Tibial nerve (tissue), 4 donors: ENCODE measurements around the gene SIPA1L3. TPM values are rescaled to one million over a fixed set of nuclear protein-coding genes. Genes with fewer than 3 reads are reported as not detected.

Experiments used
- DNase-seq, 2 donors: peaks; one replicate each; pipeline ENCODE4 v3.0.0-alpha.2; 2019; ENCODE audit warnings: low spot score in 2 of 2
- H3K27ac ChIP-seq, 4 donors: fragments of 200-600 bp; sonication (generic) in 3 of 4; one replicate each; pipeline ENCODE4 v1.5.1; 2017 to 2019; ENCODE audit warnings: mild to moderate bottlenecking in 1 of 4
- H3K27me3 ChIP-seq, 2 donors: fragments of 200-600 bp; sonication (generic) in 1 of 2; one replicate each; pipeline versions ENCODE4 v1.5.1 to v1.6.0; 2017 to 2019
- H3K36me3 ChIP-seq, 3 donors: fragments of 200-600 bp; sonication (generic); one replicate each; pipeline ENCODE4 v1.5.1; 2018 to 2019
- H3K4me1 ChIP-seq, 4 donors: fragments of 200-600 bp; sonication (generic) in 3 of 4; one replicate each; pipeline ENCODE4 v1.5.1; 2017 to 2019
- H3K4me3 ChIP-seq, 4 donors: fragments of 200-600 bp; sonication (generic) in 3 of 4; one replicate each; pipeline ENCODE4 v1.5.1; 2017 to 2019; ENCODE audit warnings: mild to moderate bottlenecking in 1 of 4, moderate library complexity in 1 of 4
- H3K9me3 ChIP-seq, 4 donors: fragments of 200-600 bp; sonication (generic) in 3 of 4; one replicate each; pipeline ENCODE4 v1.5.1; 2017 to 2019
- EP300 ChIP-seq, 2 donors: sonication (generic); formaldehyde crosslinking; IDR thresholded peaks; one replicate each; pipeline ENCODE4 v1.6.1; 2017; ENCODE audit warnings: antibody characterized with exemption in 2 of 2, mild to moderate bottlenecking in 1 of 2
- POLR2A ChIP-seq, 2 donors: fragments of 450-650 bp; IDR thresholded peaks; one replicate each; pipeline ENCODE4 v1.6.1; 2017; ENCODE audit warnings: antibody characterized with exemption in 2 of 2, mild to moderate bottlenecking in 2 of 2, moderate library complexity in 2 of 2
- WGBS, 2 donors: methylation state at CpG; one replicate each; pipeline ENCODE4 v1.1.5; 2018; 5-methylcytosine and 5-hydroxymethylcytosine counted together
- total RNA-seq, 4 donors: library from RNA; depleted of rRNA; stranded (reverse); fragments of >200 nt; gene quantifications; one replicate each; pipeline ENCODE4 v1.1.0, GENCODE V29; 2016
- TF ChIP-seq, protein P1 (sequence below), 5 experiments: fragments of 200-600 bp in 3 of 5; fragments of 450-650 bp in 2 of 5; sonication (generic) in 3 of 5; IDR thresholded peaks; one replicate each; pipeline ENCODE4 v1.5.1; 2016 to 2019; ENCODE audit warnings: antibody characterized with exemption in 5 of 5, mild to moderate bottlenecking in 3 of 5, moderate library complexity in 2 of 5

The SIPA1L3 gene
- total RNA-seq, 4 donors from 2014 or later, result 8.3 to 43.9 (median 17.0) TPM

DNA sequence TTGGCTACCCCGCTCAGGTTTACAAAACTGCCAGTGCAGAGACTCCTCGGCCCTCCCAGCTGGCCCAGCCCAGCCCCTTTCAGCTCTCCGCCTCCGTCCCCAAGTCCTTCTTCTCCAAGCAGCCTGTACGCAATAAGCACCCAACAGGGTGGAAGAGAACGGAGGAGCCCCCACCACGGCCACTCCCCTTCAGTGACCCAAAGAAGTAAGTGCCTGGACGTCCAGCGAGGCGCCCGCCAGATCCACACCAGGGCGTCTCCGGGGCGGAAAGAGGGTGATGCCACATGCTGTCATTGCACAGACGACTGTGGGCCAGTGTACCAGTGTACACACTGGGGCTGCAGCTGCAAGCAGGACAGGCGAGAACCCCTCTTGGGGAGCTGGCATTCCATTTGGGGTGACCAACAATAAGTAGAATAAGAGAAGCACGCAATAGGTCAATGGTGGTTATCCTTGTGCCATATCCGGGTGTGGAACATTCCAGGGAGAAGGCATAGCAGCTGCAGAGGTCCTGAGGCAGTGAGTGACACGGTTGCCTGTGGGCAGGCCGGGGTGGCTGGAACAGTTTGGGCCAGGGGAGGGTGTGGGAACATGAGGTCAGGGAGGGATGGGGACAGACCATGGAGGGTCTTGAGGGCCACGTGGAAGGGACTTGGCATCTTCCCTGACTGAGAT, 275.7 kb downstream of the SIPA1L3 start:
- Histone ChIP-seq H3K4me3 (no peak overlapping the region), H3K9me3 (peaks cover 0 to 33% (median 7%) of the 10 kb centered on the region in 4 donors), H3K27me3 (no peaks in the 10 kb centered on the region), H3K4me1 (peaks cover 0 to 12% (median 0%) of the 10 kb centered on the region in 4 donors), H3K27ac (no peak overlapping the region), H3K36me3 (peaks cover 0 to 61% (median 0%) of the 10 kb centered on the region in 3 donors)
- TF ChIP-seq, protein P1, sequence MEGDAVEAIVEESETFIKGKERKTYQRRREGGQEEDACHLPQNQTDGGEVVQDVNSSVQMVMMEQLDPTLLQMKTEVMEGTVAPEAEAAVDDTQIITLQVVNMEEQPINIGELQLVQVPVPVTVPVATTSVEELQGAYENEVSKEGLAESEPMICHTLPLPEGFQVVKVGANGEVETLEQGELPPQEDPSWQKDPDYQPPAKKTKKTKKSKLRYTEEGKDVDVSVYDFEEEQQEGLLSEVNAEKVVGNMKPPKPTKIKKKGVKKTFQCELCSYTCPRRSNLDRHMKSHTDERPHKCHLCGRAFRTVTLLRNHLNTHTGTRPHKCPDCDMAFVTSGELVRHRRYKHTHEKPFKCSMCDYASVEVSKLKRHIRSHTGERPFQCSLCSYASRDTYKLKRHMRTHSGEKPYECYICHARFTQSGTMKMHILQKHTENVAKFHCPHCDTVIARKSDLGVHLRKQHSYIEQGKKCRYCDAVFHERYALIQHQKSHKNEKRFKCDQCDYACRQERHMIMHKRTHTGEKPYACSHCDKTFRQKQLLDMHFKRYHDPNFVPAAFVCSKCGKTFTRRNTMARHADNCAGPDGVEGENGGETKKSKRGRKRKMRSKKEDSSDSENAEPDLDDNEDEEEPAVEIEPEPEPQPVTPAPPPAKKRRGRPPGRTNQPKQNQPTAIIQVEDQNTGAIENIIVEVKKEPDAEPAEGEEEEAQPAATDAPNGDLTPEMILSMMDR (IDR thresholded peaks at IDR 0.05), result no peak
- no peak for TF ChIP-seq POLR2A (IDR thresholded peaks at IDR 0.05)
- no peak for TF ChIP-seq EP300 (IDR thresholded peaks at IDR 0.05)
- 85 to 86% methylated on average over 21 of the region's 21 CpGs for WGBS, 2 donors
- no peak for DNase-seq

GRCh38 chr19:38183251-38183897, 276.4 kb downstream of the SIPA1L3 start:
- 20 to 33% methylated on average over 30 of the region's 30 CpGs for WGBS, 2 donors
- Histone ChIP-seq H3K4me3 (peak overlapping the region in 2 of 4 donors; percentile 13 to 46), H3K27ac (peak overlapping the region in 1 of 4 donors; percentile 67), H3K27me3 (no peaks in the 10 kb centered on the region), H3K36me3 (peaks cover 0 to 55% (median 0%) of the 10 kb centered on the region in 3 donors), H3K9me3 (peaks cover 0 to 29% (median 7%) of the 10 kb centered on the region in 4 donors), H3K4me1 (peaks cover 0 to 12% (median 0%) of the 10 kb centered on the region in 4 donors)
- TF ChIP-seq POLR2A (IDR thresholded peaks at IDR 0.05), result no peak
- no peak for TF ChIP-seq EP300 (IDR thresholded peaks at IDR 0.05)
- TF ChIP-seq, protein P1 (IDR thresholded peaks at IDR 0.05), result no peak
- peak in 1 of 2 donors; percentile 17 for DNase-seq

- WGBS, 2 donors, result 89 to 94% methylated on average over 9 of the region's 9 CpGs
- Histone ChIP-seq H3K36me3 (peaks cover 0 to 40% (median 0%) of the 10 kb centered on the region in 3 donors), H3K4me3 (no peak overlapping the region), H3K4me1 (peaks cover 0 to 12% (median 0%) of the 10 kb centered on the region in 4 donors), H3K9me3 (peaks cover 0 to 14% (median 4%) of the 10 kb centered on the region in 4 donors), H3K27me3 (no peaks in the 10 kb centered on the region), H3K27ac (no peak overlapping the region)
- DNase-seq, result no peak
- TF ChIP-seq, protein P1 (IDR thresholded peaks at IDR 0.05), result no peak
- TF ChIP-seq POLR2A (IDR thresholded peaks at IDR 0.05) (no peak), EP300 (IDR thresholded peaks at IDR 0.05) (no peak)
Measured at GRCh38 chr19:38184815-38185214, 277.8 kb downstream of the SIPA1L3 start.

DNA sequence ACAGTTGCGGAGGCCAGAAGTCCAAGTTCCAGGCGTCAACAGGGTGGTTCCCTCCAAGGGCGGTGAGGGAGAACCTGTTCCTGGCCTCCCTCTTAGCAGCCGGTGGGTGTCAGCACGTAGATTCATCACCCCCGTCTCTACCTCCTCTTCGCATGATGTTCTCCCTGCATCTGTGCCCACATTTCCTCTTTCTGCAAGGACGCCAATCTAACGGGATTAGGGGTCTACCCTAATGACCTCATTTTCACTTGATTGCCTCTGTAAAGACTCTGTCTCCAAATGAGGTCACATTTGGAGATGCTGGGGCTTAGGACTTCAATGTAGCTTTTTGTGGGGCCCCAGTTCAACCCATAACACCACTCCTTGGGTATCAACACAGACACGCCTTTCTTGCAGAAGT, 278.6 kb downstream of the SIPA1L3 start:
- Histone ChIP-seq H3K27me3 (no peaks in the 10 kb centered on the region), H3K27ac (no peak overlapping the region), H3K4me1 (peaks cover 0 to 12% (median 0%) of the 10 kb centered on the region in 4 donors), H3K4me3 (no peak overlapping the region), H3K36me3 (peaks cover 0 to 33% (median 0%) of the 10 kb centered on the region in 3 donors), H3K9me3 (peaks cover 0 to 7% (median under 1%) of the 10 kb centered on the region in 4 donors)
- TF ChIP-seq, protein P1 (IDR thresholded peaks at IDR 0.05), result no peak
- TF ChIP-seq POLR2A (IDR thresholded peaks at IDR 0.05), result no peak
- no peak for TF ChIP-seq EP300 (IDR thresholded peaks at IDR 0.05)
- no peak for DNase-seq
- WGBS, 2 donors, result 89 to 90% methylated on average over 10 of the region's 10 CpGs

DNA sequence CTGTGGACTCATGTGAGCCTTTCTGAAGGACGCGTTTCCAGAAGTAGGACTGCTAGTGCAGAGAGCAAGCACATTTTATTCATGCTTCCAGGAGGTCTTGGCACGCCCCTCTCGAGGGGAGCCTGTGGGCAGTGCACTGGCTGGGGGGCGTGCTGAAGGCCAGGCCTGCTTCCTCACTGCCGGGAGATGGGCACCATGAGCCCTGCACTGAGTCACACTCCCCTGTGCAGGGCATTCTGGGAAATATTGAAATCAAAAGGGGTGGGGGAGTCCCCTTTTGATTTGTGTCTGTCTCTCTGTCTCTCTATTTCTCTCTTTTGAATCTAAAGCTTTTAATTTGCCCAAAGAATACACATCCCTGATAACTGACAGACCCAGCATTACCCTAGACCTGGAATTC, 283.1 kb downstream of the SIPA1L3 start:
- Histone ChIP-seq H3K4me1 (no peaks in the 10 kb centered on the region), H3K27me3 (no peaks in the 10 kb centered on the region), H3K27ac (no peak overlapping the region), H3K4me3 (no peak overlapping the region), H3K36me3 (peaks cover 0 to 44% (median 0%) of the 10 kb centered on the region in 3 donors), H3K9me3 (no peaks in the 10 kb centered on the region)
- WGBS, 2 donors, result 52 to 67% methylated on average over 6 of the region's 6 CpGs
- TF ChIP-seq, protein P1 (IDR thresholded peaks at IDR 0.05), result no peak
- TF ChIP-seq EP300 (IDR thresholded peaks at IDR 0.05), result no peak
- TF ChIP-seq POLR2A (IDR thresholded peaks at IDR 0.05), result no peak
- DNase-seq, result no peak
